Colonic mucosa (tissue), 4 donors: ENCODE results near the gene RALGPS2. TPM values are rescaled to one million over a fixed set of nuclear protein-coding genes. Genes with fewer than 3 reads are reported as not detected.
A peak's percentile ranks its signal among the peaks of the same experiment; 100 is the strongest.

Source experiments
- DNase-seq: peaks from one replicate; pipeline ENCODE4 v3.0.0-alpha.2; 2020
- H3K27ac ChIP-seq: fragments of 200-600 bp; one replicate; pipeline ENCODE4 v1.8.0; 2021
- H3K27me3 ChIP-seq: fragments of 200-600 bp; one replicate; pipeline ENCODE4 v1.8.0; 2021
- H3K36me3 ChIP-seq: fragments of 200-600 bp; one replicate; pipeline ENCODE4 v1.8.0; 2021
- H3K4me1 ChIP-seq: fragments of 200-600 bp; one replicate; pipeline ENCODE4 v1.8.0; 2021; ENCODE audit warnings: mild to moderate bottlenecking
- H3K4me3 ChIP-seq: fragments of 200-600 bp; one replicate; pipeline ENCODE4 v1.8.0; 2021
- H3K9ac ChIP-seq, 2 donors: one replicate each; pipeline ENCODE4 v1.7.0; 2013; ENCODE audit warnings: control low read depth in 2 of 2, low read depth in 2 of 2, low read length in 2 of 2
- H3K9me3 ChIP-seq: fragments of 200-600 bp; one replicate; pipeline ENCODE4 v1.8.0; 2021
- CTCF ChIP-seq: fragments of 200-600 bp; IDR thresholded peaks from one replicate; pipeline ENCODE4 v1.8.0; 2022; ENCODE audit warnings: antibody characterized with exemption, mild to moderate bottlenecking
- intact Hi-C: fragments of 100-400 bp; cut with DNase I; formaldehyde crosslinking; loops from one replicate; pipeline ENCODE4 v1.14.1; 2022
- total RNA-seq, 2 donors: library from RNA; stranded (reverse); fragmentation: NEBNext Ultra II Directional in 1 of 2; extraction: Animal tissue kit (Norgen Biotek cat#: 25700) in 1 of 2; gene quantifications; one replicate each; pipeline ENCODE4 v1.2.1, GENCODE V29; 2021
- donor health status: healthy.
- donor health status: DM: no; HTN: no; CAD: no.
- donor health status: DM: no; HTN: no; CAD: no.

Gene RALGPS2
- total RNA-seq, 2 donors from 2014 or later: 23.5 to 49.1 TPM

- Histone ChIP-seq H3K4me1 (no peaks in the 10 kb centered on the region), H3K9me3 (no peaks in the 10 kb centered on the region), H3K9ac (no peak overlapping the region), H3K36me3 (no peaks in the 10 kb centered on the region), H3K27me3 (no peaks in the 10 kb centered on the region), H3K4me3 (no peak overlapping the region), H3K27ac (no peak overlapping the region)
- intact Hi-C loops: no loop called here
- DNase-seq: no peak
- TF ChIP-seq CTCF: no peak
Observed at GRCh38 chr1:178723546-178723945, 1.5 kb upstream of the RALGPS2 start.

GRCh38 chr1:178724376-178724727 is 692 bp upstream of the RALGPS2 start:
- H3K4me3 ChIP-seq: peak overlapping the region; percentile 84
- no peaks in the 10 kb centered on the region for H3K9me3 ChIP-seq
- H3K9ac ChIP-seq: peak overlapping the region; percentile 66 to 98
- intact Hi-C loops: no loop called here
- no peaks in the 10 kb centered on the region for H3K27me3 ChIP-seq
- H3K27ac ChIP-seq: peak overlapping the region; percentile 95
- H3K36me3 ChIP-seq: no peaks in the 10 kb centered on the region
- H3K4me1 ChIP-seq: no peaks in the 10 kb centered on the region
- DNase-seq: no peak
- TF ChIP-seq CTCF: no peak

- Histone ChIP-seq H3K36me3 (no peaks in the 10 kb centered on the region), H3K9me3 (no peaks in the 10 kb centered on the region), H3K9ac (peak overlapping the region; percentile 82 to 98), H3K4me1 (no peaks in the 10 kb centered on the region), H3K27me3 (no peaks in the 10 kb centered on the region), H3K4me3 (peak overlapping the region; percentile 84), H3K27ac (peak overlapping the region; percentile 95)
- intact Hi-C loops: no loop called here
- DNase-seq: peak; percentile 57
- TF ChIP-seq CTCF: no peak
Observed at GRCh38 chr1:178725466-178726086, 532 bp downstream of the RALGPS2 start.

GRCh38 chr1:178726087-178726517 is 1.1 kb downstream of the RALGPS2 start:
- Histone ChIP-seq H3K9ac (peak overlapping the region; percentile 82 to 98), H3K36me3 (no peaks in the 10 kb centered on the region), H3K4me1 (no peaks in the 10 kb centered on the region), H3K9me3 (no peaks in the 10 kb centered on the region), H3K27ac (peak overlapping the region; percentile 95), H3K4me3 (peak overlapping the region; percentile 84), H3K27me3 (no peaks in the 10 kb centered on the region)
- intact Hi-C loops: no loop called here
- no peak for TF ChIP-seq CTCF
- peak; percentile 91 for DNase-seq

GRCh38 chr1:178726545-178726944 is 1.5 kb downstream of the RALGPS2 start:
- Histone ChIP-seq H3K27ac (peak overlapping the region; percentile 95), H3K36me3 (no peaks in the 10 kb centered on the region), H3K9ac (peak overlapping the region in 1 of 2 donors; percentile 82), H3K9me3 (no peaks in the 10 kb centered on the region), H3K4me3 (peak overlapping the region; percentile 84), H3K4me1 (no peaks in the 10 kb centered on the region), H3K27me3 (no peaks in the 10 kb centered on the region)
- TF ChIP-seq CTCF: no peak
- DNase-seq: no peak
- intact Hi-C loops: no loop called here
